Hematopoietic multipotent progenitor cell (in vitro differentiated cells): ENCODE data around the gene IL5. TPM values are rescaled to one million over a fixed set of nuclear protein-coding genes. Genes with fewer than 3 reads are reported as not detected.
"Not testable (repeated sequence)": the region's sequence is repeated elsewhere in the genome, so short reads cannot be mapped to it uniquely, and the experiment has no call there.

Experiments
- DNase-seq, 3 donors: peaks; one replicate each; pipeline ENCODE4 v3.0.0-alpha.2; 2011 to 2015; ENCODE audit warnings: low read depth in 2 of 3, low spot score in 2 of 3
- total RNA-seq: library from RNA; depleted of rRNA; stranded (reverse); fragments of >200 nt; gene quantifications from one replicate; pipeline ENCODE4 v1.2.3, GENCODE V29; 2012

IL5 gene
- total RNA-seq, 1 donor = not detected

- no peak for DNase-seq
Measured at GRCh38 chr5:132539716-132540115, 3.6 kb downstream of the IL5 start.

DNA sequence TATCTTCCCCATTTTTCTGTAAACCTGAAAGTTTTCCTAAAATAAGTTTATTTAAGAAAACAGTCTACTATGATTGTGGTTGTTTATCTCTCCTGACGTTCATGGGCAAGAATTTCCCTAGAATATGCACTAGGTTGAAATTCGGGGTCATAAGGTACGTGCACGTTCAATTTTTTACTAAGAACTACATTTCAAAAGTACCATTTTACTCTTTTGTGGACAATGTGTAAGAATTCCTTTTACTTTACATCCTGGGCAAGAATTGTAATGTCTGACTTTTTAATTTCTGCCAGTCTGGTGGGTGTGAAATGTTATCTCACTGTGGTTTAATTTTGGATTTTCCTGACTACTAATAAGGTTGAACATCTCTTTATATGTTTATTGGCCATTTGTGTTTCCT, 12.4 kb downstream of the IL5 start:
- DNase-seq = no peak

GRCh38 chr5:132528866-132529634, 14.3 kb downstream of the IL5 start:
- peak in 2 of 3 donors; percentile 84 to 94 for DNase-seq

DNA sequence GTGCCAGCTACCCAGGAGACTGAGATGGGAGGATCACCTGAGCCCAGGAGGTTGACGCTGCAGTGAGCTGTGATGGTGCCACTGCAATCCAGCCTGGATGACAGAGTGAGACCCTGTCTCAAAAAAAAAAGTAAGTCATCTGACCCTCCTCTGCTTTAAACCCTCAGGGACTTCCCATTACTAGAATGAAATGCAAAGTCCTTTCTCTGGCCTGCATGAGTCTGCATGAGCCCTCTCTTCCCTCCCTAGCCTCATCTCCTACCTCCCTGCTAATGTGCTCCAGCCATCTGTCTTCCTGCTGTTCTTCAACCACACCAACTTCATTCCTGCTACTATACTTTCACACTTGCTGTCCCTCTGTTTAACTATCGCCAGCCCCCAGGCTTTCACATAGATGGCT, 15.3 kb downstream of the IL5 start:
- DNase-seq = no peak

- DNase-seq = peak in 1 of 3 donors; percentile 54
Measured at GRCh38 chr5:132526974-132527564, 16.3 kb downstream of the IL5 start.

GRCh38 chr5:132526290-132526973, 16.9 kb downstream of the IL5 start:
- DNase-seq = peak in 2 of 3 donors; percentile 50 to 76

DNA sequence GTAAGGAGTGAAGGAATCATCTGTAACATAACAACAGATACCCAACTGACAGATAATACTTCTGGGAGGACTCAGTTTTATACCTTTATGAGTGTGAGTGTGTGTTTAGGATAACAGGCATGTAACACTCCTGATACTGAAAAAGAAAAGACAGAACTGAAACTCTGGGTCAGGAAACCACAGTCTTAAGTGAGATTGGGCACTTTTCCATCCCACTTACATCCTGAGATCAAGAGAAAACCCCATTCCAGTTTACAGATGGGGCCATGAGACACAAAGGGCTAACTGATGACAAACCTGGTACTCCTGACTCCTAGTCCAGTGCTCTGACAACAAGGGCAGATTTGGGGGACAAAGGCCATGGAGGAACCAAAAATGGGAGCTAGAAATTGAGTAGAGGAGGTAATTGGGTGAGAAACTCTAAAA, 18.0 kb downstream of the IL5 start:
- peak in 1 of 3 donors; percentile 30 for DNase-seq

DNA sequence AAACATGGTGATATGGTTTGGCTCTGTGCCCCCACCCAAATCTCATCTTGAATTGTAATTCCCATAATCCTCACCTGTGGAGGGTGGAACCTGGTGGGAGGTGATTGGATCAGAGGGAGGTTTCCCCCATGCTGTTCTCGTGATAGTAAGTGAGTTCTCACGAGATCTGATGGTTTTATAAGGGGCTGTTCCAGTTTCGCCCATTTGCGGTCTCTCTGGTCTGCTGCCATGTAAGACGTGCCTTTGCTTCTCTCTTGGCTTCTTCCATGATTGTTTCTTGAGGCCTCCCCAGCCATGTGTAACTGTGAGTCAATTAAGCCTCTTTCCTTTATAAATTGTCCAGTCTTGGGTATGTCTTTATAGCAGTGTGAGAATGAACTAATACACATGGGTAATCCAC, 18.4 kb downstream of the IL5 start:
- DNase-seq = not testable (repeated sequence)

DNA sequence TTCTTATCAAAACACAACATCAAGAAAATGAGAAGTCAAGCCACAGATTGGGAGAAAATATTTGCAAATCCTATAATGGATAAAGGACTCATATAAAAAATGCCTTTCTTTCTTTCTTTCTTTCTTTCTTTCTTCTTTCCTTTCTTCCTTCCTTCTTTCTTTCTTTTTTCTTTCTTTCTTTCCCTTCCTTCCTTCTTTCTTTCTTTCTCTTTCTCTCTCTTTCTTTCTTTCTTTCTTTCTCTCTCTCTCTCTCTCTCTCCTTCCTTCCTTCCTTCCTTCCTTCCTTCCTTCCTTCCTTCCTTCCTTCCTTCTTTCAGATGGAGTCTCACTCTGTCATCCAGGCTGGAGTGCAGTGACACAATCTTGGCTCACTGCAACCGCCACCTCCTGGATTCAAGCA, 21.3 kb downstream of the IL5 start:
- DNase-seq = not testable (repeated sequence)

DNA sequence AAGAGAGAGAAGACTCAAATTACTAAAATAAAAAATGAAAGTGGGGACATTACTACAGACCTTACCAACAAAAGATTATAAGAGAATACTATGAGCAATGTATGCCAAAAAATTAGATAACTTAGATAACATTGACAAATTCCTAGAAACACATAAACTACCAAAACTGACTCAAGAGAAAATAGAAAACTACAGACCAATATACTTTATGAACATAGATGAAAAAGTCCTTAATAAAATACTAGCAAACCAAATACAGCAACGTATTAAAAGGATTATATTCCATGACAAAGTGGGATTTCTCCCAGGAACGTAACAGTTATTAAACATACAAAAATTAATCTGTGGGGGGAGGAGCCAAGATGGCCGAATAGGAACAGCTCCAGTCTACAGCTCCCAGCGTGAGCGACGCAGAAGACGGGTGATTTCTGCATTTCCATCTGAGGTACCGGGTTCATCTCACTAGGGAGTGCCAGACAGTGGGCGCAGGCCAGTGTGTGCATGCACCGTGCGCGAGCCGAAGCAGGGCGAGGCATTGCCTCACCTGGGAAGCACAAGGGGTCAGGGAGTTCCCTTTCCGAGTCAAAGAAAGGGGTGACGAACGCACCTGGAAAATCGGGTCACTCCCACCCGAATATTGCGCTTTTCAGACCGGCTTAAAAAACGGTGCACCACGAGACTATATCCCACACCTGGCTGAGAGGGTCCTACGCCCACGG, 29.5 kb downstream of the IL5 start:
- not testable (repeated sequence) for DNase-seq

- no peak for DNase-seq
Measured at GRCh38 chr5:132510076-132510475, 33.2 kb downstream of the IL5 start.

- DNase-seq = peak in 1 of 3 donors; percentile 66
Measured at GRCh38 chr5:132506094-132506692, 37.1 kb downstream of the IL5 start.

GRCh38 chr5:132505641-132506040, 37.7 kb downstream of the IL5 start:
- no peak for DNase-seq

DNA sequence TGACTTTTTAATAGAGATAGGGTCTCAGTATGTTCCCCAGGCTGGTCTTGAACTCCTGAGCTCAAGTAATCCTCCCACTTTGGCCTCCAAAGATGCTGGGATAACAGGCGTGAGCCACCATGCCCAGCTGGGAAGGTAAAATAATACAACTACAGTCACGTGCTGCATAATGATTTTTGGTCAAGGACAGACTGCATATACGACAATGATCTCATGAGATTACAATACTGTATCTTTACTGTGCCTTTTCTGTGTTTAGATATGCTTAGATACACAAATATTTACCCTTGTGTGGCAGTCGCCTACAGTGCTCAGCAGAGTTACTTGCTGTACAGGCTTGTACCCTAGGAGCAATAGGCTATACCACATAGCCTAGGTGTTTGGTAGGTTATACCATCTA, 38.6 kb downstream of the IL5 start:
- DNase-seq = no peak

DNA sequence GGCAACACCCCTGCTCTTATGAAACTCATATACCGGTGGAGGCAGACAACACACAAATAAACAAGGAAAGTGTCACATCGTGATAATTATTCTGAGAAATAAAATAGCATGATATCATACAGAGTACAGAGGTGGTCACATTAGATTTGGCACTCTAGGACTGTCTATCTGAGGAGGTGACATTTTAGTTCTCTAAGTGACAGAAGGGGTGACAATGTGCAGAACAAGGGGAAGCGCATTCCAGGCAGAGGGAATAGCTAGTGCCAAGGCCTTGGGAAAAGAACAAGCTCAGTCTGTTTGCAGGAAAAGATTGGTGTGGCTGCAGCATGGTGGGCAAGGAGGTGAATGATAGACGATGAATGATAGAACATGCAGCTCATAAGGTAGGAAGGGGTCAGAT, 40.1 kb downstream of the IL5 start:
- DNase-seq = no peak

DNA sequence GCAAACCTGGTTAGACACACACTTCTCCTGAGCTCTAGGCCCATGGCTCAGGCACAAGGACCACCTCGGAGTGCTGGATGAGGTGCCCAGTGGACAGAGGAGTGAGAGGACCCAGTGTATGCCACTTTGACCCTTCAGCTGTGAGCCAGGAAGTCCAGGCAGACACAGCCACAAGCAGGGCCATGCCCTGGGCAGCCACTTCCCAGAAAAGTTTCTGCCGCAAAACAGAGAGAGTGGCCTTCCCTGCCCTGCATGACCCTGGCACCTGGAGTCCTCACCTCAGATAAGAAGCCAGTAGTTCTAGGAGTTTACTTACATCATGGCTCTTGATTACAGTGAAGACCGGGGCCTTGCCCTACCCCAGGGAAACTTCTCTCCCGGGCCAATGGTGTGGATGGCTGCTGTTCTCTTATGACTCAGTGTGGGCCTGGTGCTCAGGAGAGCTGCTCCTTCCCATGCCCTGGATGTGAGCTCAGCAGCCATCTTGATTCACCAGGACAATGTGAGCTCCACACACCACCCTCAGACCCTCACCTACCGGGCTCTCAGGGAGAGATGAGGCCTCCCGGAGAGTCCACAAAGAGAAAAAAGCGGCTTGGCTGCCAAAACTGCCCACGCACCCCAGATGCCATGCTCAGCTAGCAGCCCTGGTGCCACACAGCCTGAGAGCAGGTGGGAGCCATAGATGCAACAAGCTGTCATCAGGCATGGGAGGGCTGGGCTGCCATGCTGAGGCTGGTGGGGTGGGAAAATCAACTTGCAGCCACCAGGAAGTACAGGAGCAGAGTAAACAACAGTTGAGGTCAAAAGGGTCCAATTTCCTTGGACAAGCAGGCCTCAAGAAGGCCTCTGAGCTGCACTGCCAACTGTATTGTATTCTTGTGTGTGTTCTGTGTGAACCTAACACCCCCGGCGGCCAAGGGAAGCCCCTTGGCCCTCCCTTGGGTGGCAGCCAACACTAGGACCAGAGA, 41.1 kb downstream of the IL5 start:
- no peak for DNase-seq

GRCh38 chr5:132501629-132501956, 41.7 kb downstream of the IL5 start:
- DNase-seq = no peak

DNA sequence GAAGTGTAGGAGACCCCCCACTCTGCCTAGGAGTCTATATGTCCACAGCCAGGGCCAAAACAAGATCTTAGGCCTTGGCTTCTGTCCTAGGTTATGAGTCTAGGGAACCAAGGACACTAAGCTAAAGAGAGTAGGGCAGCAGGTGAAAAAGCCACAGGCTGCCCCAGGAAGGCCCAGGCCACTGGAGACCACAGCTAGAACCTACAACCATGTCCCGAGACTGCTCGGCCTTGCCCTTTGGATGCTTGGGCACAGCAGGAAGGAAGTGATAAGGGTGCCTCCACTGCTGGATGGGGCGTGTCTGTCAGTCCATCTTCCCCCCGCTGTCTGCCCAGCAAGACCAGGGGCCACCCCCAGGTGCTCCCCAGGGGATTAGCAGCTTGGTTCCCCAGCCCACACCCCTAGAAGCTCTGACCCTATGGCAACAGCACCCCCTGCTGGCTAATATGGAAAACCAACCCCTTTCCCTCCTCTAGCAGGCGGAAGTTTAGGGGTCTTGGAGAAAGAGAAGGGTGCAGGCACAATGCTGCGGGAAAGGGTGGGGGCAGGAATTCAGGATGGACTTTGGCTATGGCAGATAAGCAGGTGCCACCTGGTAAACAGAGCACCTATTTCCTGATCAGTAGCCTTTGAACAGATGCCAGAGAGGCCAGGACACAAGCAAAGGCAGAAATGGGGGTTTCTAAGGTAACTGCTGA, 42.2 kb downstream of the IL5 start:
- peak; percentile 76 to 93 (median 87) for DNase-seq
